ENCODE measurements around the gene DALRD3.
A peak's percentile ranks its signal among the peaks of the same experiment; 100 is the strongest.
"Not testable (repeated sequence)": the region's sequence is repeated elsewhere in the genome, so short reads cannot be mapped to it uniquely, and the experiment has no call there.

Gene DALRD3

DNA sequence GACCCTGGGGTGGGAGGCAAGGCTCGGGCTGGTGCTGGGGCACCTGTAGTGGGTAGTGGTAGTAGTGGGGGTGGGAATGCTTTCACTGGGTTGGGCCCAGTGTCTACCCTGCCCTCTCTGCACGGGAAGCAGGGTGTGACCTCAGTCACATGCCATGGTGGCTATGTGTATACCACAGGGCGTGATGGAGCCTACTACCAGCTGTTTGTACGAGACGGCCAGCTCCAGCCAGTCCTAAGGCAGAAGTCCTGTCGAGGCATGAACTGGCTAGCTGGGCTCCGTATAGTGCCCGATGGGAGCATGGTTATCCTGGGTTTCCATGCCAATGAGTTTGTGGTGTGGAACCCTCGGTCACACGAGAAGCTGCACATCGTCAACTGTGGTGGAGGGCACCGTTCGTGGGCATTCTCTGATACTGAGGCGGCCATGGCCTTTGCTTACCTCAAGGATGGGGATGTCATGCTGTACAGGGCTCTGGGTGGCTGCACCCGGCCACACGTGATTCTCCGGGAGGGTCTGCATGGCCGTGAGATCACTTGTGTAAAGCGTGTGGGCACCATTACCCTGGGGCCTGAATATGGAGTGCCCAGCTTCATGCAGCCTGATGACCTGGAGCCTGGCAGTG is 5.2 kb downstream of the DALRD3 start:
- no peaks in the 10 kb centered on the region for H3K27me3 ChIP-seq (ENCODE audit: insufficient read depth, poor library complexity, severe bottlenecking)
- DNase-seq (ENCODE audit: low read depth in 1 of 2, low spot score in 1 of 2): no peak
- TF ChIP-seq SPI1 (IDR thresholded peaks at IDR 0.05; ENCODE audit: borderline replicate concordance, low read depth) (no peak), POLR2AphosphoS5 (IDR thresholded peaks at IDR 0.05; ENCODE audit: low read depth) (no peak; the same call in 1 of the 2 replicates), GABPA (IDR thresholded peaks at IDR 0.05; ENCODE audit: low read depth) (no peak)
- TF ChIP-seq, protein P1, sequence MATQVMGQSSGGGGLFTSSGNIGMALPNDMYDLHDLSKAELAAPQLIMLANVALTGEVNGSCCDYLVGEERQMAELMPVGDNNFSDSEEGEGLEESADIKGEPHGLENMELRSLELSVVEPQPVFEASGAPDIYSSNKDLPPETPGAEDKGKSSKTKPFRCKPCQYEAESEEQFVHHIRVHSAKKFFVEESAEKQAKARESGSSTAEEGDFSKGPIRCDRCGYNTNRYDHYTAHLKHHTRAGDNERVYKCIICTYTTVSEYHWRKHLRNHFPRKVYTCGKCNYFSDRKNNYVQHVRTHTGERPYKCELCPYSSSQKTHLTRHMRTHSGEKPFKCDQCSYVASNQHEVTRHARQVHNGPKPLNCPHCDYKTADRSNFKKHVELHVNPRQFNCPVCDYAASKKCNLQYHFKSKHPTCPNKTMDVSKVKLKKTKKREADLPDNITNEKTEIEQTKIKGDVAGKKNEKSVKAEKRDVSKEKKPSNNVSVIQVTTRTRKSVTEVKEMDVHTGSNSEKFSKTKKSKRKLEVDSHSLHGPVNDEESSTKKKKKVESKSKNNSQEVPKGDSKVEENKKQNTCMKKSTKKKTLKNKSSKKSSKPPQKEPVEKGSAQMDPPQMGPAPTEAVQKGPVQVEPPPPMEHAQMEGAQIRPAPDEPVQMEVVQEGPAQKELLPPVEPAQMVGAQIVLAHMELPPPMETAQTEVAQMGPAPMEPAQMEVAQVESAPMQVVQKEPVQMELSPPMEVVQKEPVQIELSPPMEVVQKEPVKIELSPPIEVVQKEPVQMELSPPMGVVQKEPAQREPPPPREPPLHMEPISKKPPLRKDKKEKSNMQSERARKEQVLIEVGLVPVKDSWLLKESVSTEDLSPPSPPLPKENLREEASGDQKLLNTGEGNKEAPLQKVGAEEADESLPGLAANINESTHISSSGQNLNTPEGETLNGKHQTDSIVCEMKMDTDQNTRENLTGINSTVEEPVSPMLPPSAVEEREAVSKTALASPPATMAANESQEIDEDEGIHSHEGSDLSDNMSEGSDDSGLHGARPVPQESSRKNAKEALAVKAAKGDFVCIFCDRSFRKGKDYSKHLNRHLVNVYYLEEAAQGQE (IDR thresholded peaks at IDR 0.05; ENCODE audit: insufficient replicate concordance, low read depth): no peak
- TF ChIP-seq, protein P2, sequence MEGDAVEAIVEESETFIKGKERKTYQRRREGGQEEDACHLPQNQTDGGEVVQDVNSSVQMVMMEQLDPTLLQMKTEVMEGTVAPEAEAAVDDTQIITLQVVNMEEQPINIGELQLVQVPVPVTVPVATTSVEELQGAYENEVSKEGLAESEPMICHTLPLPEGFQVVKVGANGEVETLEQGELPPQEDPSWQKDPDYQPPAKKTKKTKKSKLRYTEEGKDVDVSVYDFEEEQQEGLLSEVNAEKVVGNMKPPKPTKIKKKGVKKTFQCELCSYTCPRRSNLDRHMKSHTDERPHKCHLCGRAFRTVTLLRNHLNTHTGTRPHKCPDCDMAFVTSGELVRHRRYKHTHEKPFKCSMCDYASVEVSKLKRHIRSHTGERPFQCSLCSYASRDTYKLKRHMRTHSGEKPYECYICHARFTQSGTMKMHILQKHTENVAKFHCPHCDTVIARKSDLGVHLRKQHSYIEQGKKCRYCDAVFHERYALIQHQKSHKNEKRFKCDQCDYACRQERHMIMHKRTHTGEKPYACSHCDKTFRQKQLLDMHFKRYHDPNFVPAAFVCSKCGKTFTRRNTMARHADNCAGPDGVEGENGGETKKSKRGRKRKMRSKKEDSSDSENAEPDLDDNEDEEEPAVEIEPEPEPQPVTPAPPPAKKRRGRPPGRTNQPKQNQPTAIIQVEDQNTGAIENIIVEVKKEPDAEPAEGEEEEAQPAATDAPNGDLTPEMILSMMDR (IDR thresholded peaks at IDR 0.05; ENCODE audit: insufficient read depth, low read length): no peak
- no peak overlapping the region for H3K27ac ChIP-seq (replicated peaks)
- no peak overlapping the region for H3K4me3 ChIP-seq (replicated peaks; ENCODE audit: insufficient read depth, low read length)

DNA sequence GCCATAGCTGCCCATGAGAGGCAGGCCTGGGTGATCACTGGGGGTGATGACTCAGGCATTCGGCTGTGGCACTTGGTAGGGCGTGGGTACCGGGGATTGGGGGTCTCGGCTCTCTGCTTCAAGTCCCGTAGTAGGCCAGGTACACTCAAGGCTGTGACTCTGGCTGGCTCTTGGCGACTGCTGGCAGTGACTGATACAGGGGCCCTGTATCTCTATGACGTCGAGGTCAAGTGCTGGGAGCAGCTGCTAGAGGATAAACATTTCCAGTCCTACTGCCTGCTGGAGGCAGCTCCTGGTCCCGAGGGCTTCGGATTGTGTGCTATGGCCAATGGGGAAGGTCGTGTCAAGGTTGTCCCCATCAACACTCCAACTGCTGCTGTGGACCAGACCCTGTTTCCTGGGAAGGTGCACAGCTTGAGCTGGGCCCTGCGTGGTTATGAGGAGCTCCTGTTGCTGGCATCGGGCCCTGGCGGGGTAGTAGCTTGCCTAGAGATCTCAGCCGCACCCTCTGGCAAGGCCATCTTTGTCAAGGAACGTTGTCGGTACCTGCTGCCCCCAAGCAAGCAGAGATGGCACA is 5.9 kb downstream of the DALRD3 start:
- H3K4me3 ChIP-seq (replicated peaks; ENCODE audit: insufficient read depth, low read length): no peak overlapping the region
- TF ChIP-seq POLR2AphosphoS5 (IDR thresholded peaks at IDR 0.05; ENCODE audit: low read depth) (no peak), SPI1 (IDR thresholded peaks at IDR 0.05; ENCODE audit: borderline replicate concordance, low read depth) (no peak), GABPA (IDR thresholded peaks at IDR 0.05; ENCODE audit: low read depth) (no peak)
- TF ChIP-seq, protein P1 (IDR thresholded peaks at IDR 0.05; ENCODE audit: insufficient replicate concordance, low read depth): no peak
- TF ChIP-seq, protein P2 (IDR thresholded peaks at IDR 0.05; ENCODE audit: insufficient read depth, low read length): no peak
- DNase-seq (ENCODE audit: low read depth in 1 of 2, low spot score in 1 of 2): no peak
- H3K27me3 ChIP-seq (ENCODE audit: insufficient read depth, poor library complexity, severe bottlenecking): no peaks in the 10 kb centered on the region
- no peak overlapping the region for H3K27ac ChIP-seq (replicated peaks)

DNA sequence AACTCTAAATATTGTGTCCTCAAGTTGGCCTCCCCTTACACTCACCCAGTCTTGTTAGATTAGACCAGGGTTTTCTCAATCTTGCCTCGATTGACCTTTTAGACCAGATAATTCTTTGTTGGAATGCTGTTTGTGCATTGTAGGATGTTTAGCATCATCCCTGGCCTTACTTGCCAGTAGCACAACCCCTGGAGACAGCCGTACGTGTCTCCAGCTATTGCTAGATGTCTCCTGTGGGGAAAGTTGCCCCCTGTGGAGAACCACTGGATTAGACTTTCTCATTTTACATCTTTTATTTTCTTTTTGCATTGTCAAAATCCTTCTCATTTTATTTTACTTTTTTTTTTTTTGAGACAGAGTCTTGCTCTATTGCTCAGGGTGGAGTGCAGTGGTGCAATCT is 9.0 kb downstream of the DALRD3 start:
- TF ChIP-seq POLR2AphosphoS5 (IDR thresholded peaks at IDR 0.05; ENCODE audit: low read depth) (no peak), SPI1 (IDR thresholded peaks at IDR 0.05; ENCODE audit: borderline replicate concordance, low read depth) (no peak), GABPA (IDR thresholded peaks at IDR 0.05; ENCODE audit: low read depth) (no peak)
- TF ChIP-seq, protein P2 (IDR thresholded peaks at IDR 0.05; ENCODE audit: insufficient read depth, low read length): no peak
- TF ChIP-seq, protein P1 (IDR thresholded peaks at IDR 0.05; ENCODE audit: insufficient replicate concordance, low read depth): no peak
- DNase-seq (ENCODE audit: low read depth in 1 of 2, low spot score in 1 of 2): no peak
- H3K27me3 ChIP-seq (ENCODE audit: insufficient read depth, poor library complexity, severe bottlenecking): no peaks in the 10 kb centered on the region
- H3K27ac ChIP-seq (replicated peaks): no peak overlapping the region
- H3K4me3 ChIP-seq (replicated peaks; ENCODE audit: insufficient read depth, low read length): no peak overlapping the region

DNA sequence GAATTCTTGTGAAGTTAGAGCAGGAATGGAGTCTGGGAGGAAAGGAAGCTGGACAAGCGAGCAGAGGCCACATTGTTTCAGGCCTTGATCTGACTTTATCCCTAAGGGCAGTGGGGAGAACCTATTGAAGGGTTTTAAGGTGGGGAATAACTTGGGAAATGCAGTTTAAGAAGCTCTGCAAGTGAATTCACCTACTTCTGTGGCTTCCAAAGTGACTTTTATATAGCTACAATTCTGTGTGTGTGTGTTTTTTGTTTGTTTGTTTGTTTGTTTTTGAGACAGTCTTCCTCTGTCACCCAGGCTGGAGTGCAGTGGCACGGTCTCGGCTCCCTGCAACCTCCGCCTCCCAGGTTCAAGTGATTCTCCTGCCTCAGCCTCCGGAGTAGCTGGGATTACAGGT is 9.8 kb downstream of the DALRD3 start:
- Histone ChIP-seq H3K27ac (replicated peaks) (peak overlapping the region; percentile 89; the same call in 1 of the 2 replicates), H3K4me3 (replicated peaks; ENCODE audit: insufficient read depth, low read length) (peak overlapping the region; percentile 69)
- H3K27me3 ChIP-seq (ENCODE audit: insufficient read depth, poor library complexity, severe bottlenecking); DNase-seq (ENCODE audit: low read depth in 1 of 2, low spot score in 1 of 2): not testable (repeated sequence)
